ENCODE data around the gene PRRX1. TPM values are rescaled to one million over a fixed set of nuclear protein-coding genes. Genes with fewer than 3 reads are reported as not detected.

The PRRX1 gene
- total and polyA plus RNA-seq, 2 of the 13 experiments (the other 11 are each of a cell fraction or from before 2014, with no cell fraction given), result not detected

- DNase-seq (ENCODE audit: low spot score) (no peak), FAIRE-seq (no peak), ATAC-seq (no peak)
- no peak overlapping the region for H3K4me2 ChIP-seq (ENCODE audit: low read depth, low read length)
- H3K79me2 ChIP-seq (ENCODE audit: insufficient read depth, low read length), result no peaks in the 10 kb centered on the region
- H3K27me3 ChIP-seq (ENCODE audit: control insufficient read depth in 1 of 2, insufficient read depth in 2 of 2, low read length in 2 of 2), result peaks cover 2 to 63% of the 10 kb centered on the region in 2 experiments; a peak in 3 of 5 replicates
- no peak overlapping the region for H3K9ac ChIP-seq (ENCODE audit: insufficient read depth, low read depth, low read length)
- no peak overlapping the region for H3K4me3 ChIP-seq (replicated peaks in 1 of 3; ENCODE audit: insufficient read depth in 1 of 3, low read depth in 2 of 3, low read length in 3 of 3)
- H3K36me3 ChIP-seq (replicated peaks in 1 of 2; ENCODE audit: control insufficient read depth in 1 of 2, insufficient read depth in 2 of 2, low read length in 2 of 2), result no peaks in the 10 kb centered on the region
- BruUV-seq (replicated peaks), result no TSS peak
- no peak overlapping the region for H3K27ac ChIP-seq (ENCODE audit: extremely low read length, insufficient read depth, low read length)
- no peaks in the 10 kb centered on the region for H4K20me1 ChIP-seq (ENCODE audit: insufficient read depth, low read length)
- H3K4me1 ChIP-seq (ENCODE audit: insufficient read depth, low read length), result no peaks in the 10 kb centered on the region
- H3K9me3 ChIP-seq (ENCODE audit: low read length), result no peaks in the 10 kb centered on the region
- in situ Hi-C loops (cut with HindIII; ENCODE audit: extremely low pct_ligation_motif_present, low pct_unique_long_range_greater_than_20kb) (no loop called here), intact Hi-C loops (cut with micrococcal nuclease; ENCODE audit: unreplicated experiment) (no loop called here)
- WGBS (ENCODE audit: low lambda C conversion rate), result 15% methylated on average over 11 of the region's 11 CpGs
- H2AFZ ChIP-seq (ENCODE audit: low read length), result no peak overlapping the region
- POLR2A ChIA-PET, result no interaction called here
- no peak for TF ChIP-seq ZMYM2 (CRISPR knock-in tag; IDR thresholded peaks at IDR 0.05)
- peak; percentile 17 for TF ChIP-seq PCBP2 (optimal IDR thresholded peaks at IDR 0.05; ENCODE audit: low read depth, low read length, poor library complexity, severe bottlenecking)
- peak; percentile 32 for TF ChIP-seq HNRNPK (IDR thresholded peaks at IDR 0.05; ENCODE audit: low read depth, low read length, poor library complexity, severe bottlenecking)
- TF ChIP-seq XRCC5 (optimal IDR thresholded peaks at IDR 0.05; ENCODE audit: low read length), result no peak
- TF ChIP-seq PBX2 (CRISPR knock-in tag; IDR thresholded peaks at IDR 0.05), result no peak
- CTCF ChIA-PET (ENCODE audit: low intra/inter-chr PET ratio, low total read pairs), result no interaction called here
Observed at GRCh38 chr1:170662561-170663403, 1.1 kb upstream of the PRRX1 start.

Data from HepG2 (cell line).